NB4 (cell line): ENCODE results near the gene CMIP.
A peak's percentile ranks its signal among the peaks of the same experiment; 100 is the strongest.

ENCODE experiments used
- DNase-seq: peaks from one replicate; pipeline ENCODE4 v3.0.0; 2010; ENCODE audit warnings: low read depth
- H3K4me3 ChIP-seq: one replicate; pipeline ENCODE4 v1.5.1; 2011; ENCODE audit warnings: mild to moderate bottlenecking, low read depth, low read length, moderate library complexity
- CTCF ChIP-seq: IDR thresholded peaks from one replicate; pipeline ENCODE4 v1.5.1; 2012; ENCODE audit warnings: low read depth, low read length
- MAX ChIP-seq: IDR thresholded peaks from 2 replicates; pipeline ENCODE4 v1.6.1; 2011; ENCODE audit warnings: low read depth, low read length
- MYC ChIP-seq: IDR thresholded peaks from 2 replicates; pipeline ENCODE4 v1.6.1; 2011; ENCODE audit warnings: low read depth, low read length
- POLR2A ChIP-seq: IDR thresholded peaks from 2 replicates; pipeline ENCODE4 v1.6.1; 2011; ENCODE audit warnings: mild to moderate bottlenecking; ENCODE audit not compliant: insufficient read length; ENCODE audit errors: extremely low read depth

CMIP gene

GRCh38 chr16:81701296-81701970 is 256.8 kb downstream of the CMIP start:
- H3K4me3 ChIP-seq: no peak overlapping the region
- TF ChIP-seq MAX: no peak
- TF ChIP-seq CTCF: no peak
- no peak for TF ChIP-seq POLR2A
- no peak for TF ChIP-seq MYC
- DNase-seq: no peak

GRCh38 chr16:81702506-81702905 is 257.9 kb downstream of the CMIP start:
- DNase-seq: no peak
- no peak overlapping the region for H3K4me3 ChIP-seq
- TF ChIP-seq POLR2A: no peak
- TF ChIP-seq CTCF: no peak
- no peak for TF ChIP-seq MAX
- no peak for TF ChIP-seq MYC

- DNase-seq: peak; percentile 67
- TF ChIP-seq POLR2A (no peak), CTCF (no peak), MAX (no peak), MYC (no peak)
- H3K4me3 ChIP-seq: no peak overlapping the region
These were observed 258.9 kb downstream of the CMIP start for GRCh38 chr16:81703177-81704155.

- TF ChIP-seq MYC: no peak
- TF ChIP-seq POLR2A: no peak
- TF ChIP-seq MAX: no peak
- TF ChIP-seq CTCF: no peak
- no peak for DNase-seq
- no peak overlapping the region for H3K4me3 ChIP-seq
These were observed 260.7 kb downstream of the CMIP start for GRCh38 chr16:81705261-81705660.

GRCh38 chr16:81706327-81707295 is 262.0 kb downstream of the CMIP start:
- TF ChIP-seq MYC (no peak), CTCF (no peak), POLR2A (no peak), MAX (no peak)
- no peak overlapping the region for H3K4me3 ChIP-seq
- DNase-seq: no peak
